NCI-H510A (cell line): ENCODE data around the gene PRXL2B.
"Not testable (repeated sequence)": the region's sequence is repeated elsewhere in the genome, so short reads cannot be mapped to it uniquely, and the experiment has no call there.

Experiments used
- DNase-seq: peaks from one replicate; lab custom pipeline; 2025; lab: John Stamatoyannopoulos, UW

The PRXL2B gene

DNA sequence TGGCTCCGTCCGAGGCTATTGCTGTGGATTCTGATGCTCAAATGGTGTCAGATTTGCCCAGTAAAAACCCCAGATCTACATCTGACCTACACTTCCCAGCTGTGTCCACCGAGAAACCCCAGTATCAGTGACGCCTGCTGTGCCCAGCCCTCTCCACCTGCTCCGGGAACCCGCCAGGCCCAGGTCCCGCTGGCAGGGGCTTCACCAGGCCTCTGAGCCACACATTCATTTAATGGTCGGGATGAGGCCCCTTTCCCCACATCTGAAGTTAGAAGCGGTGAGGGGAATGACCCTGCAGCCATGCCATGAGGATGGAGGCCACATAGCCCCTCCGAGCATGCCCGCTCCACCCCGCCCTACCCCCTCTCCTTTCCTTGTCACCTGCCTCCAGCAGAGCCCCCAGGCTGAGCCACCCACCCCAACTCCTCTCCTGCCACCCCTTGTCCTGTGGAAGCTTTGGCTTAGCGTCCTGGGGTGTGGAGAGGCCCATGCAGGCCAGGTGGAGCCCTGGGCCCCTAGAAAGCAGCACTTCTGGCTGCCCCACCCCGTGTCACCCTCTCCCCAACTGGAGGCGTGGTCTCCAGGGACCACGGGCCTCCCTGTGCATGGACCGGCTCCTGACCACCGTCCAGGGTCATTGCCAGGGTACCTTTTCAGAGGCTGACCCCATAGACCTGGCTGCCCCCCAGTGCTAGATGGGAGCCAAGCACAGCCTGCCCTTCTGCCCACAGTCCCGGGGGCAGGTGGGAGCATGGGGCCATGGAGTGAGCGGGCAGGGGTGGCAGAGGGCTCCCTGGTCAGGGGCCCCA lies 22.4 kb upstream of the PRXL2B start:
- DNase-seq: no peak

DNA sequence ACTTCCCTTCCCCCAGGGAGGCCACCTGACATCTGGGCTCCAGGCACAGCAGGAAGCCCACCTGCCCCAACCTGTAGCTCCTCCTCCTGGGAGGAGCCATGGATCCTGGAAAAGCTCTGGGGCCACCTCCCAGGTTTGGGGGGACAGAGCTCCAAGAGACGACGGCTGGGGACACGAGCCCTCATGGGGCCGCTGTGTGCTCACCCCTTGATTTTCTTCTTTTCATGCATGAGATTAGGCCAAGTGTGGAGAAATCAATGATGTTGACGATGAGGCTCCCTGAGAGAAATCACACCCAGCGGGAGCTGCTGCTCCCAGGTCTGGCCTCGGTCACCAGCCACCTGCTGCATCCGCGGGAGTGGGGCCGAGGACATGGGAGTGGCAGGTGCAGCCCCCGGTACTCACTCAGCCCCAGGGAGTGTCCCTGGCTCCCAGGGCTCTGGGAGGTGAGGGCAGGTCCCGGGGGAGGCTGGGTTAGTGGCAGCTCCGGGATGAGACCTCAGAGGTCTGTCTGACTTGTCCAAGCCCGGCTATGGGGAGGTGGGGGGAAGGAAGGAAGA lies 21.7 kb upstream of the PRXL2B start:
- DNase-seq: no peak

DNA sequence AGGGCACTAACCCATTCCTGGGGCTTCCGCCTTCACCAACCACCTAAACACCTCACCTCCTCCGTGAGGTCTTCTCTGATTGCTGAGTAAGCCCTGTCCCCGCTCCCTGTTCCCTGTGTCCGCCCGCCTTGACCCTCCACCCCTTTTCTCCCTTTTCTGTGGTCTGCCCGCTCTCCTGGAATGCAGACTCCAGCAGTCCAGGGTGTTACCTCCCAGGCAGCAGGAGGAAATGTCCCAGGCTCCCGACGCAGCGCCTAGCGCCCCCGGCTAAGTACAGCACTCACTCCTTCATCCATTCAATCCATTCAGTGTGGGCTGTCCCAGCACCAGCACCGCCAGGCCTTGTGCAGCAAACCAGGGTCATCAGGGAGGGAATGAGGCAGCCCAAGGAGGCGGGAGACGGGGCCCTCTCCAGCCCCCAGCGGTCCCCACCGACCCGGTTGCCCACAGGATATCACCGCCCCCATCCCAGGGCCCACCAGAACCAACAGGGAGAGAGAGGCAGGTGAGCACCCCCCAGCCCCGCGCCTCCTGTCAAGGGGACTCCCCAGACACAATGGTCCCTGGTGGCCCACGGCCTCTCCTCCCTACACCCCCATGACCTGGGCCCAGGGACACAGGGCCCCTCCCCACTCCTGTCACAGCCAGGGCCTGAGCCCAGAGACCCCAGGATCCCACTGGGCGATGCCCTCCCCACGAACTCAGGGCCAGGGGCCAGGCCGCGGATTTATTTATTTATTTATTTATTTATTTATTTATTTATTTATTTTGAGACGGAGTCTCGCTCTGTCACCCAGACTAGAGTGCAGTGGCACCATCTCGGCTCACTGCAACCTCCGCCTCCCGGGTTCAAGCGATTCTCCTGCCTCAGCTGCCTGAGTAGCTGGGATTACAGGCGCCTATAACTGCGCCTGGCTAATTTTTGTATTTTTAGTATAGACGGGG lies 20.2 kb upstream of the PRXL2B start:
- DNase-seq: no peak

DNA sequence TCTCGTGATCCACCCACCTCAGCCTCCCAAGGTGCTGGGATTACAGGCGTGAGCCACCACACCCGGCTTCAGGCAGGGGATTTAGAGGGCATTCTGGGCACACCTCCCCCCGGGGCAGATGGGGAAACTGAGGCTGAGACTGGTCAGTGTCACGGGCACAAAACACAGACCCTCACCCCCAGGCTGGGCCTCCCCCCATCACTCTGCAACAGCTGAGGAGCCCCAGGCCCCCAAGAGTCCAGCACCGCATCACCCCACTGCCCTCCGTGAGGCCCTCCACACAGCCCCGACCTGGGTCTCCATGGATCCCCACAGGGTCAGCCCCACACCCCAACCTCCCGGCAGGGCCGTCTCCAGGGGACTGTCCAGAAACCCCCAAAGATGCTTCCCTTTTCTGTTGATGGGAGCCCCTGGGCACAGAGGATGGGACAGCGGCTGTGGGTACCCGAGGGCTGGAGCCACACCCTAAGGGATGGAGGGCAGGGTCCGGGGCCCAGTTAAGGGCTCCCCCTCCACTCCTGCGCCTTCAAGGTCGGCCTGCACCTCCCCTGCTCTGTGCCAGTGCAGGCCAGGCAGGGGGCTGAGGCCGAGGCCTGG lies 19.4 kb upstream of the PRXL2B start:
- DNase-seq: no peak

DNA sequence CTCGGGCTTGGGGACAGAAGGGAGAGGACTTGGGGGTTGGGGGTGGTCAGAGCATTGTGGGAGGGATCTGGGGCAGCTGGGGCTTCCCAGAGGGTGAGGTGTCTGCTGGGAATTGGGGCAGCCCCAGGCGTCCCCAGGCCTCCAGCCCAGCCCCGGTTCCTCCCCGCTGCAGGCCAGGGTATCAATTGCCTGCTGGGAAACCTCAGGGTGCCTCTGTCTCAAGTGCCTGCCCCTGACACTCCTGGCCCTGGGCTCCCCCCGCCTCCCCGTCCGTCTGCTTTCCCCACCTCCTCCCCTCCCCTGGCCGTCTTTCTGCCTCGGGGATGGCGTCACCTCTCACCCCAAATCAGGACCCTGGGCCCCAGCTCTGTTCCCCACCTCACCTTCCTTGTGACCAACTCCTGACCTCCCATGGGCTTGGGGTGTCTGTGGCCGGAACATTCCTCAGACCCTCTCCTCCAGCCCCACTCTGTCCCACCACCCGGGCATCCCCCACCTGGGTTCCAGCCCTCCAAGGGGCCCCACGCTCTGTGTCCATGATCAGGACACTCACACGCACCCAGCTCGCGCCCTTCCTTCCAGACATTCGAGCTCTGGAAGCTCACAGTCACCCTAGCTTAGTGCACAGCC lies 18.3 kb upstream of the PRXL2B start:
- not testable (repeated sequence) for DNase-seq

DNA sequence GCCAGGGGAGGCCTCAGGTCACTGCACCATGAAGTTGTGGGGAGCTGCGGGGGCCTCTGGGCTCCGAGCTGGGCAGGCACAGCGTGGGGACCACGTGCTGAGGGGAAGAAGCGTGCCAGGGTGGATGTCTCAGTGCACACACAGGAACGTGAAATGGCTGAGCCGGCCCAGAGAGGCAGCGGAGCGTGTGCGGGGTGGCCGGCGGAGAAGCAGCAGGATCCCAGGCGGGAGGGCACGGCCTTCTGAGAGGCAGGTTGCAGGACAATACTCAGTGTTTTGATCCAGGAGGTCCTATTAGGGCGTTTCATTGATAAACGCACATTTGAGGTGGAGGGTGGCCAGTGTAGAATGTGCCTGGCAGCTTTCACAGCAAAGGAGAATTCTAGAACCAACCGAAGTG lies 17.5 kb upstream of the PRXL2B start:
- DNase-seq: no peak

DNA sequence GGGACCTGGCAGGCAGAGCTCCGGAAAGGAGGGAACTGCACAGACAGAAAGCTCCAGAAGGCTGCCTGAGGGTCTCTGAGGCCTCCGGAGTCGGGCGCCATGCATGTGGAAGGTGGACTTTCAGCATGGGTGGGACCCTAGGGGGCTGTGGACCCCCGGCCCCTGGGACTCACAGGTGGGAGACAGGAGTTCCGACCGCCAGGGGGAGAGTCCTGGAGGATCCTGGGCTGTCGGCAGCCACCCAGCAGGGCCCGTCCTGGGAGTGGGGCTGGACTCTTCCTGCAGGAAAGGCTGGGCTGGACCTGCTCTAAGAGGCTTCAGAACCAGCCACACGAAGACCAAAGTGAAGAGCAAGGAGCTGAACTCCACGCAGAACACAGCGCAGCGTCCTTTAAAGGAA lies 16.9 kb upstream of the PRXL2B start:
- not testable (repeated sequence) for DNase-seq

DNA sequence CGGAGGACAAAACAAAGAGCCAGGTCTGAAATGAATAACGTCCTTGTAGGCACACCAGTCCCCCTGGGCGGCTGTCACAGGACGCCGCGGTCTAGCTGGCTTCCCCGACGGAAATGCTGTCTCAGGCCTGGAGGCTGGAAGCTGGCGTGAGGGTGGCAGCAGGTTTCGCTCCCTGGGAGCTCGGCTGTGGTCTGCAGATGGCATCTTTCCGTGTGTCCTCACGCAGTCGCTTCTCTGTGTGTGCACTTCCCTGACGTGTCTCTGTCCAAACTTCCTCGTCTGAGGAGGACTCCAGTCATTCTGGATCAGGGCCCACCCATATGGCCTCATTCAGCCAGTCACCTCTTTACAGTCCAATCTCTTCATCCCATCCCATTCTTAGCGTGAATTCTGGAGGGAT lies 16.2 kb upstream of the PRXL2B start:
- DNase-seq: no peak

DNA sequence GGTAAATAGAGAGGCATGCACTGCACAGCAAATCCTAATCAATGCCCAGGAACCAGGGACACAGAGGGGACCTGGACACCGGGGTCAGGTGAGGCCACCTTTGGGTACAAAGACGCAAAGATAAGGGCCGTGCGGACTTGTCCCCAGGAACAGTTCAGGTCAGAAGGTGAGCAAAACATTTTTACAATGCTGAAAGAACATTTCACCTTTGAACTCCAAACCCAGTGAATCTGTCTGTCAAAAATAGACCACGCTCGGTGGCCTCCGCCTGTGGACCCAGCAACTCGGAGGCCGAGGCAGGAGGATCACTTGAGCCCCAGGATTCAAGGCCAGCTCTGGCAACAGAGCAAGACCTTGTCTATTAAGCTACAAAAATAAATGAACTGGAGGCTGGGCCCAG lies 15.2 kb upstream of the PRXL2B start:
- DNase-seq: no peak

DNA sequence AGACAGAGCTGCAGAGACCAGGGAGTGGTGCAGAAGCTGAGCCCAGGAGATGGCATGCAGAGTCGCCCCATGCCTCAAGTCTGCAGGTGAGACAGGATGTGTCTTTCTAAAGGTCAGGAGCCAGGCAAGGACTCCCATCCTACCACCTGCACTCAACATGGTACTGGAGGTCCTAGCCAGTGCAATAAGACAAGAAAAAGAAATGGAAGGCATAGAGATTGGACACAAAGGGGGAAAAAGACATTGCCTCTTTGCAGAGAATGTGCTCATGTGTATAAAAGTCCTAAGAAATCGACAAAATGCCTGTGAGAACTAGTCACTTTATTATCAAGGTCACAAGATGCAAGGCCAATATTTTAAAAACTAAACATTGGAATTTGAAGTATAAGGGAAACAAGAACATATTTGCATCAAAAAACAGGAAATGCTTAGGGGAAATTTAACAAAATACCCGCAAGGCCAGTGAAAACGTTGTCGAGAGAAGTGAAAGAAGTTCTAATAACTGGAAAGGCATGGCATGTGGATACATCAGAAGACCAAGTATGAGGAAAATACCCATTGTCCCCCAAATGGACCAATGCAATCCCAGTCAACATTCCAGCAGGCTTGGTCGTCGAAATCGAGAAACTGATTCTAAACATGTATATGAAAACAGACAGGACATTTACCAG lies 13.2 kb upstream of the PRXL2B start:
- no peak for DNase-seq

DNA sequence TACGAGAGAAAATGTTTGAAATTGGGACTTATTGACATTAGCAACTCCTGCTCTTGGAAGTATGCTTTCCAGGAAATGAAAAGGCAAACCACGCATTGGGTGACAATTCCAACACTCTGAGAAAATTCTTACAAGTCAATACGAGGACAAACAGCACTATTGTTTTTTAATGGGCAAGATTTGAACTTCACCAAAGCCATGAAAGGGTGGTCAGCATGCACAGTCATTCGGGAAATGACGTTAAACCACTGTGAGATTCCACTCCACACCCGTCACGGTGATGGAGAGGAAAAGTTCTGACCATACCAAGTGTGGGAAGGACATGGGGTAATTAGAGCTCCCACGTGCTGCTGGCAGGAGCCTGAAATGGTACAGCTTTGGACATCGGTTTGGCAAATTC lies 12.2 kb upstream of the PRXL2B start:
- DNase-seq: no peak

DNA sequence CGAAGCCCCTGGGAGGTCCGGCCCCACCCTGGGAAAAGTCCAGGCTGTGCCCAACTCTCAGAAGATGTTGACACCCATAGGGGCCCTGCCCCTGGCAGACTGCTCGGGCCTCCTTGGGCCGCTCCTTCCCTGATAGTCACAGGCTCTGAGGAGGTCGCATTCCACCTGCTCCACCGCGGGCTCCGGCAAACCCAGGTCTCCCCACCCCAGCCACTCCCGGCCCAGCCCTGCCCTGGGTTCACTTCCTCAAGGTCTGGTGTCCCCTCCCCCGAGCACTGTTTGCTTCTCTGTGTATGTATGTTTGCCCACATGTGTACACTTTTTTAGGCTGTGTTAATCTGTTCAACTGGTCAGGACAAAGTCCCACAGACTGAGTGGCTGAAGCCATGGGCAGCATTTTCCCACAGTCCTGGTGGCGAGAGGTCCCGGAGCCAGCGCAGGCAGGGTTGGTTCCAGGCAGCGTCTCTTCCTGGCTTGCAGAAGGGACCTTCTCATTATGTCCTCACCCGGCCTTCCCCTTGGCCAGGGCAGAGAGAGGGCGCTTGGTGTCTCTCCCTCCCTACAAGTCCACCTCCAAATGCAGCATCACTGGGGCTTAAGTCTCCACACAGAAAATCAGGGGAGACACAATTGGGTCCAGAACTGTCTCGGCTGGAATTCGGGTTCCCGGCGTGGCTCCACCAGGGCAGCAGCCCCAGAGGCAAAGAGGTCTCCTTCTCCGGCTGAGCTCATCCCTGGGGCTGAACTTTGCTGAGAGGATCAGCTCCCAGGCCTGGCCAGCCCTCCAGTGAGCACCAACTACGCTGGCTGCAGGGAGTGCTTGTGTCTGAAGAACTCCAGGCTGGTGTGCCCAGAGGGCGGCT lies 10.5 kb upstream of the PRXL2B start:
- no peak for DNase-seq

DNA sequence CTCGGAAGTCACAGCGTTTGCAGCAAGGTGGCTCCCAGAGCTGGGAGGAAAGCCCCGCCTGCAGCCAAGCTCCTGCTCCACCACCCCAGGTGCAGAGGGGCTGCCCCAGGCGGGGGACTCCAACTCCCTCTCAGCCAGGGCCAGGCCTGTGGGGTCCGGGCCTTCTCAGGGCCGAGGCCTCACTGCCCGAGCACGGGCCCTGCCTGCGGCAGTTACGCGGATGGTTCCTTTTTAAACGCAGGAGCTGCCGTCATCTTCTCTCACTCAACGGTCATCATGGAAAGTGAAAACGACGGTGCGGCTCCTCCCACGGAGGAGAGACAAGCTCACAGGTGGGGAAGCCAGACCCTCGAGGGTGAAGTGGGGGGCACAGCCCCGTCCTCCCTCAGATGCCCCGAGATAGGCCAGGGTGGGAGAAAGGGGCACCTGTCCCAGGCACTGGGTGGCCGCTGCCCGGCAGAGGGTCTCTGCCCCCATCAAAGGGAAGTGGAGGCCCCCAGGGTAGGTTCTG lies 9.0 kb upstream of the PRXL2B start:
- DNase-seq: not testable (repeated sequence)

DNA sequence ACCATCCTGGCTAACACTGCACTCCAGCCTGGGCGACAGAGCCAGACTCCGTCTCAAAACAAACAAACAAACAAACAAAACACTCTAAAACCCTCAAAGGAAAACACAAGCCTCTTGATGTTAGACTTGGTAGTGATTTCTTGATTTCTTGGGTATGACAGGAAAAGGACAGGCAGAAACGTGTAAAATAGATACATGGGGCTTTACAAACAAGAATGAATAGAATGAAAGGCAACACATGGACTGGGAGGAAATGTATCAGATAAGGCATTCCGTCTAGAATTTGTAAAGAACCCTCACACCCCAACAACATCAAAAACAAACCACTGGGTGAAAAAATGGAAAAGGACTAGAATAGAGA lies 7.8 kb upstream of the PRXL2B start:
- DNase-seq: no peak

DNA sequence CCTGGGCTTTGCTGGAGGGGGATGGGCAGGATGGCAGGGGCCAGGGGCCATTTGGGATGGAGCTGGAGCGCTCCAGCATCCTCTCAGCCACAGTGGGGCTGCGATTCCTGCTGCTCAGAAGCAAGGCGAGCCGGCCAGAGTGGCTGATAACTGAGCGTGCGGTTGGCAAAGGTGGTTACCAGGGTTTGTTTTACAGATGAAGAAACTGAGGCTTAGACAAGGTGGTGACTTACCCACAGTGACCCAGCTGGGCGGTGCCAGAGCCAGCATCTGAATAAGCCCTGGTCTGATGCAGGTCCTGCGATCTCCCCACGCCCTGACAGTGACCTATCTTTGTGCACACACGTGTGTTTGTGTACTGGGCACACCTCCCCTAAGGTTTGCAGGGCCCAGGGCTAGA lies 5.9 kb upstream of the PRXL2B start:
- no peak for DNase-seq

DNA sequence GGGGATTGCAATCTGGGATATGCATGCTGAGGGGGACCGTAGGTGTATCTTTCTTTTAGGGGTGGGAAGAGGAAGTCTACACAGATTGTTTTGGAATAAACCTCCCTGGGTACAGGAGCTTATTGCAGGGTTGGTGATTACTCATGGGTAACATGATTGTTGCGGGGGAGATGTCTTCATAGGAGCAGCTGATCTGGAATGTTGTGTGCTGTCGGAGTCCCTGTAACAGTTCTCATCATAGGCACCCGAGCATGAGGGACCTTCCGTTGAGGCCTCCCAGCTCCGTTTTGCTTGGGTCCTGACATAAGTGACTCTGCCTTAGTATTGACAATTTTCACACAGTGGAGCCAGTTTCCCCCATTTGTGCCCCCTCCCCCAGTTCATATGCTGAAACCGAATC lies 4.2 kb upstream of the PRXL2B start:
- DNase-seq: no peak

DNA sequence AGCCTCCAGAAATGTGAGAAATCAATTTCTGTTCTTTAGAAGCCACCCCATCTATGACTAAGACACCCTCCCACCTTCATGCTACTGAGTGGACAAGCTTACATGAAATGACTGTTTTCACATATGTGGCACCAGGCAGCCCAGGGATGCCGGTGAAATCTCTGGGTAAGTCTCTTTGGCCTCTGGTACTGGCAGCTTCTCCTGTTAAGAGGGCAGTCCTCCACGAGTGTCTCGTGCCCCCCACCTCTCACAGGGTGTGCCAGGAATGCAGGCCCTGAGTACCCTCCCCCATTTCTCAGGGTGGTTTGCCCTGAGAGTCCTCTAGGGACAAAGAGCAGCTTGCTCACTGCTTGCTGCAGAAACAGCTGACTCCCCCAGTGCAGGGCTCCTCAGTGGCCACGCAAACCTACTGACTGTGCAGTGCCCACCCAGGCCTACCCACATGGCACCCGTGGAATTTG lies 3.2 kb upstream of the PRXL2B start:
- no peak for DNase-seq

DNA sequence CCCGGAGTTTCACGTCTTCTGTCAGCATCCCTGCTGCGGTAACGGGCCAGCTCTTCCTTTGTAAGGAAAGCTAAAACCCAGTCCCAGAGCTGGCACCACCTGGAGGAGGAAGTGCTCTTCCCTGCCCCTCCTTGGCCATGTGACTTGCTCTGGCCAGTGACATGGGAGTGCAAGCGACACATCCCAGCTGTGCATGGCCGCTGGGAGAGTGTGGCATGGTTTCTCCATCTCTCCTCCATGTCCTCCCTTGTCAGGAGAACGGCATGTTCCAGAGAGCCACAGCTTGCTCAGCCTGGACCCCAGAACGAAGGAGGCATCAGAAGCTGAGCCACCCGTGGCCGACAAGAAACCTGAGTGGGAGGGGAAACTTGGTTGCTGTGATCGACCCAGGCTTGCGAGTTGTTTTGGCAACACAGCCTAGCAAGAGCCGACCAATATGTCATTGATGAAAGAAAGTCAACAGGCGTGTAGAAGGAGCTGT lies 2.7 kb upstream of the PRXL2B start:
- peak; percentile 73 for DNase-seq

DNA sequence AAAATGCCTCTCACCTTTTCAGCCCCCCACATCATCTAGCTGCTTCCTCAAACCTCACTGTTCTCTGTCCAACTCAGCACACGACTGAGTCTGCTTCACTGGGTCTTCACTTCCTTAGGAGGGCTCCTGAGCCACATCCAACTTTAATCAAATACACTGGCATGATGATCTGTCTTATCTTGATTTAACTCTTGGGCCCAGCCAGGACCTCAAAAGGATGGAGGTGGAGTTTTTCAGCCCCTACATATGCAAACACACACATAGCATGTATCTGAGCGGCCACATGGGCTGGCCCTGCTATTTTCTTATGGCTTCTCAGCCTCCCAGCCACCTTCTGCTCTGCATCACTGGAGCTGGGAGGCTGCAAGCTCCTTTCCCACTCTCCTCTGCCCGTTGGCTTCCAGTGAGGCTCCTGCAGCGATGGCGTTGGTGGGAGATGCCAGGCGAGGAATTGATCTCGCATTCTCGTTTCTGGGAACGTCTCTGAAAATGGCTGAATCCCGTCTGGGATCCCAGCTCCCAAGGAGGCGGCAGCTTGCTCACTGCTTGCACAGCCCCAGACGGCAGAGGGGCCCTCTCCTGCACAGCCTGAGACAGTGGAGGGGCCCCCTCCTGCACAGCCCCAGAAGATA lies 1.8 kb upstream of the PRXL2B start:
- DNase-seq: no peak
